ENCODE results near the gene FCRL6. TPM values are rescaled to one million over a fixed set of nuclear protein-coding genes. Genes with fewer than 3 reads are reported as not detected.

Gene FCRL6
- total RNA-seq, 1 donor from 2014 or later = not detected

DNA sequence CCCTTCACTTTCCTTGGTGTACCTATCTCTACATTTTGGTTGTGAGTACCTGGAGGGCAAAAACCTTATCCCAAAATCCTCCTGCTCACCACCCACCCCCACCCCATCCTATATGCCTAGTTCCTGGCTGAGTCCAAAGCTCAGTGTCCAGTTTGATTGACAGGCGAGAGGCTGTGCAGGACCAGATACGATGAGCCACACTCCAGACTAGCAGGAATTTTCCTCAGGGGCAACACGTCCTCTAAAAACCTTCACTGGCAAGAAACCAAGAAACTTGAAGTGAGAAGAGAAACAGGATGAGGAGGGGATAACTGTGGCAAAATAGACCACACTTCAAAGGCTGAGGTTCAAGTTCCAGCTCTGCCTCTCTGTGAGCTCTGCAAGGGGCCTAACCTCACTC lies 23.4 kb downstream of the FCRL6 start:
- TF ChIP-seq, protein P1, sequence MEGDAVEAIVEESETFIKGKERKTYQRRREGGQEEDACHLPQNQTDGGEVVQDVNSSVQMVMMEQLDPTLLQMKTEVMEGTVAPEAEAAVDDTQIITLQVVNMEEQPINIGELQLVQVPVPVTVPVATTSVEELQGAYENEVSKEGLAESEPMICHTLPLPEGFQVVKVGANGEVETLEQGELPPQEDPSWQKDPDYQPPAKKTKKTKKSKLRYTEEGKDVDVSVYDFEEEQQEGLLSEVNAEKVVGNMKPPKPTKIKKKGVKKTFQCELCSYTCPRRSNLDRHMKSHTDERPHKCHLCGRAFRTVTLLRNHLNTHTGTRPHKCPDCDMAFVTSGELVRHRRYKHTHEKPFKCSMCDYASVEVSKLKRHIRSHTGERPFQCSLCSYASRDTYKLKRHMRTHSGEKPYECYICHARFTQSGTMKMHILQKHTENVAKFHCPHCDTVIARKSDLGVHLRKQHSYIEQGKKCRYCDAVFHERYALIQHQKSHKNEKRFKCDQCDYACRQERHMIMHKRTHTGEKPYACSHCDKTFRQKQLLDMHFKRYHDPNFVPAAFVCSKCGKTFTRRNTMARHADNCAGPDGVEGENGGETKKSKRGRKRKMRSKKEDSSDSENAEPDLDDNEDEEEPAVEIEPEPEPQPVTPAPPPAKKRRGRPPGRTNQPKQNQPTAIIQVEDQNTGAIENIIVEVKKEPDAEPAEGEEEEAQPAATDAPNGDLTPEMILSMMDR (IDR thresholded peaks at IDR 0.05) = no peak
- ATAC-seq (ENCODE audit: low read depth) = no peak
- Mint-ChIP-seq H3K27me3 (peaks cover 19% of the 10 kb centered on the region), H3K9me3 (no peaks in the 10 kb centered on the region), H3K36me3 (ENCODE audit: low read depth) (no peaks in the 10 kb centered on the region), H3K4me3 (no peak overlapping the region), H3K27ac (no peak overlapping the region), H3K4me1 (peaks cover 15% of the 10 kb centered on the region)
- DNase-seq = no peak
- POLR2A ChIA-PET = no interaction called here
- CTCF ChIA-PET = no interaction called here
- intact Hi-C loops (cut with micrococcal nuclease) = loop anchor here (10.0 kb wide), 1 partner anchor 249 kb away; the partner anchor contains the start of gene KCNJ10

DNA sequence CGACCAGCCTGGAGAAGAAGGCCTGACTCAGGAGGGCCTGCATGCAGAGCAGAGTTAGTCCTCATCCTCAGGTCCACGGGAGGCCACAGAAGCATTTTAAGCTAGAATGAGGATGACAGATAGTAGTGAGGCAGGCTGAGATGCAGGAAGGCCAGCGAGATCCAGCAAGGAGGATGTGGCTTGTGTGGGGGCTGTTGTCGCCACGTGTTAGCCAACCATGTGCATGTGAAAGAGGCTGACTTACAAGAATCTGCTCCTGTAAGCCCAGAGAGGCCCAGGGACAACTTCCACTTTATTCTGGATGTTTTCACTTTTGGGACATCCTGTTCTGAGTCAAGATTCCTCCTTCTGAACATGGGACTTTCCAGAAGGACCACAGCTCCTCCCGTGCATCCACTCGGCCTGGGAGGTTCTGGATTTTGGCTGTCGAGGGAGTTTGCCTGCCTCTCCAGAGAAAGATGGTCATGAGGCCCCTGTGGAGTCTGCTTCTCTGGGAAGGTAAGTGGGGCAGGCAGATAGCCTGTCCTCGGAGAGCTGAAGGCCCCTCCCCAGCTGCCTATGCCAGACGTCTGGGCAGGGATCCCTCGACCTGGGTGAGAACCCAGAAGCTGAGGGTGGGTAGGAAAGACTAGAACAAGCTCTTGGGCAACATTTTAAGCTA lies 24.4 kb downstream of the FCRL6 start, which contains the start of gene SLAMF8:
Gene SLAMF8, plus strand, starts transcription at position 433 of the 661 bp plus-strand sequence. Its CDS starts 26 bp downstream, at position 459.
- intact Hi-C loops (cut with micrococcal nuclease) = loop anchor here (10.0 kb wide), 1 partner anchor 248 kb away; the partner anchor contains the start of gene KCNJ10
- ATAC-seq (ENCODE audit: low read depth) = no peak
- H3K27me3 Mint-ChIP-seq = peaks cover 19% of the 10 kb centered on the region
- ChIA-PET POLR2A (no interaction called here), CTCF (interaction anchor here (1.2 kb wide), 1 partner anchor 27 kb away, joined by 3 read pairs; no protein-coding TSS in a partner anchor)
- TF ChIP-seq, protein P1 (IDR thresholded peaks at IDR 0.05) = no peak
- no peak within 1 kb of the TSS for H3K4me3 Mint-ChIP-seq
- H3K27ac Mint-ChIP-seq = no peak within 1 kb of the TSS
- no peaks in the 10 kb centered on the region for H3K9me3 Mint-ChIP-seq
- no peaks in the 10 kb centered on the region for H3K36me3 Mint-ChIP-seq (ENCODE audit: low read depth)
- no peak for DNase-seq
- H3K4me1 Mint-ChIP-seq = peaks cover 15% of the 10 kb centered on the region

DNA sequence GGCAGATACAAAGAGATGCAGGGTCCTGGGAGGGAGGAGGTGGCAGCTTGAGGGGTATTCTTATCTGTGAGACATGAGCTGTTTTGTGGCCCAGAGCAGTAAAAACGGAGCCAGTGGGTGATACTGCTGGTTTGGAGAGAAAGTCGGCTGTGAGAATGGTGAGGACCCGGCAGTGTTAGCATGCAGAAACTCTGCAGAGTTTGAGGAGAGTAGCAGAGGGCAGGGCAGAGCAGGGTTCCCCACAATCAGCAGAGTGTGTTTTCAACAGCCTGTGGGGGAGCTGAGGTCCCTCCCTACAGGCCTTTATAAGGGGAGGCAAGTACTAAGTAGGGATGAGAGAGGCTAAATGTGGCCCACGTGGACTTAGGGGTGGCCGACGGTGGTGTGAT lies 24.9 kb downstream of the FCRL6 start:
- Mint-ChIP-seq H3K36me3 (ENCODE audit: low read depth) (no peaks in the 10 kb centered on the region), H3K27me3 (peaks cover 19% of the 10 kb centered on the region), H3K9me3 (no peaks in the 10 kb centered on the region), H3K27ac (no peak overlapping the region), H3K4me1 (peaks cover 15% of the 10 kb centered on the region), H3K4me3 (no peak overlapping the region)
- CTCF ChIA-PET = interaction anchor here (1.2 kb wide), 1 partner anchor 27 kb away, joined by 3 read pairs; no protein-coding TSS in a partner anchor
- intact Hi-C loops (cut with micrococcal nuclease) = loop anchor here (10.0 kb wide), 1 partner anchor 248 kb away; the partner anchor contains the start of gene KCNJ10
- DNase-seq = no peak
- POLR2A ChIA-PET = no interaction called here
- ATAC-seq (ENCODE audit: low read depth) = no peak
- TF ChIP-seq, protein P1 (IDR thresholded peaks at IDR 0.05) = no peak

- ATAC-seq (ENCODE audit: low read depth) = no peak
- TF ChIP-seq, protein P1 (IDR thresholded peaks at IDR 0.05) = no peak
- no peak for DNase-seq
- no peaks in the 10 kb centered on the region for H3K36me3 Mint-ChIP-seq (ENCODE audit: low read depth)
- intact Hi-C loops (cut with micrococcal nuclease) = loop anchor here (10.0 kb wide), 1 partner anchor 247 kb away; the partner anchor contains the start of gene KCNJ10
- H3K4me3 Mint-ChIP-seq = no peak overlapping the region
- POLR2A ChIA-PET = no interaction called here
- no peak overlapping the region for H3K27ac Mint-ChIP-seq
- CTCF ChIA-PET = interaction anchor here (1.2 kb wide), 1 partner anchor 28 kb away, joined by 3 read pairs; no protein-coding TSS in a partner anchor
- peaks cover 15% of the 10 kb centered on the region for H3K4me1 Mint-ChIP-seq
- H3K27me3 Mint-ChIP-seq = peaks cover 16% of the 10 kb centered on the region
- H3K9me3 Mint-ChIP-seq = no peaks in the 10 kb centered on the region
Observed at GRCh38 chr1:159827549-159827948, 25.4 kb downstream of the FCRL6 start.

GRCh38 chr1:159828176-159828575 lies 26.0 kb downstream of the FCRL6 start:
- peaks cover 15% of the 10 kb centered on the region for H3K4me1 Mint-ChIP-seq
- ChIA-PET POLR2A (no interaction called here), CTCF (interaction anchor here (0.9 kb wide), 1 partner anchor 64 kb away, joined by 3 read pairs; no protein-coding TSS in a partner anchor)
- H3K27ac Mint-ChIP-seq = no peak overlapping the region
- peaks cover 12% of the 10 kb centered on the region for H3K27me3 Mint-ChIP-seq
- ATAC-seq (ENCODE audit: low read depth) = no peak
- no peak for DNase-seq
- intact Hi-C loops (cut with micrococcal nuclease) = loop anchor here (2.0 to 10.0 kb wide), 2 partner anchors 63 to 247 kb away; partner anchors contain the start of gene KCNJ10
- TF ChIP-seq, protein P1 (IDR thresholded peaks at IDR 0.05) = no peak
- no peak overlapping the region for H3K4me3 Mint-ChIP-seq
- no peaks in the 10 kb centered on the region for H3K36me3 Mint-ChIP-seq (ENCODE audit: low read depth)
- no peaks in the 10 kb centered on the region for H3K9me3 Mint-ChIP-seq

Data from activated B cell treated with CpG ODN at 0.5 μM for 24 hours (primary cell).